Lung (tissue), 12 donors: Measurements from ENCODE around the gene PTK6. TPM values are rescaled to one million over a fixed set of nuclear protein-coding genes. Genes with fewer than 3 reads are reported as not detected.

Experiments used
- ATAC-seq: fragments of 200-7000 bp; cut with Tn5 transposase; one replicate; pipeline ENCODE4 v1.9.1; 2020; ENCODE audit warnings: moderate number of reproducible peaks; ENCODE audit not compliant: insufficient read depth, low FRiP score
- DNase-seq, 3 donors: peaks; one replicate each; pipeline ENCODE4 v3.0.0-alpha.2; 2013 to 2017
- H3K27ac ChIP-seq, 2 donors: one replicate each; pipeline ENCODE4 v1.5.1; 2013; ENCODE audit warnings: mild to moderate bottlenecking in 2 of 2, moderate library complexity in 2 of 2, control low read depth in 1 of 2, inconsistent platforms in 1 of 2, low read depth in 1 of 2, low read length in 1 of 2
- H3K27me3 ChIP-seq, 3 donors: one replicate each; pipeline ENCODE4 v1.5.1; 2013; ENCODE audit warnings: low read length in 2 of 3; ENCODE audit not compliant: control insufficient read depth in 3 of 3, insufficient read depth in 3 of 3
- H3K36me3 ChIP-seq, 4 donors: one replicate each; pipeline ENCODE4 v1.5.1; 2013; ENCODE audit warnings: low read length in 4 of 4, mild to moderate bottlenecking in 1 of 4, moderate library complexity in 1 of 4; ENCODE audit not compliant: control insufficient read depth in 4 of 4, insufficient read depth in 4 of 4
- H3K4me1 ChIP-seq, 5 donors: one replicate each; pipeline ENCODE4 v1.5.1; 2013; ENCODE audit warnings: low read length in 5 of 5, mild to moderate bottlenecking in 2 of 5, moderate library complexity in 1 of 5; ENCODE audit not compliant: control insufficient read depth in 5 of 5, insufficient read depth in 5 of 5
- H3K4me3 ChIP-seq: one replicate; pipeline ENCODE4 v1.5.1; 2013; ENCODE audit warnings: mild to moderate bottlenecking, control low read depth, moderate library complexity
- H3K9ac ChIP-seq, 2 donors: one replicate each; pipeline ENCODE4 v1.5.1; 2013; ENCODE audit warnings: low read length in 2 of 2, control low read depth in 1 of 2; ENCODE audit not compliant: insufficient read depth in 1 of 2
- H3K9me3 ChIP-seq, 4 donors: one replicate each; pipeline ENCODE4 v1.5.1; 2013; ENCODE audit warnings: low read length in 3 of 4, mild to moderate bottlenecking in 1 of 4, moderate library complexity in 1 of 4; ENCODE audit not compliant: control insufficient read depth in 4 of 4, insufficient read depth in 3 of 4
- WGBS, 2 donors: extraction: QIAGEN DNeasy Blood & Tissue Kit; methylation state at CpG; one replicate each; pipeline ENCODE4 v1.1.7; 2013; 5-methylcytosine and 5-hydroxymethylcytosine counted together
- polyA plus RNA-seq, 2 donors: library from polyadenylated mRNA; stranded (reverse); fragments of 200-250 nt; gene quantifications; one replicate each; pipeline ENCODE4 v1.2.1, GENCODE V29; 2013
- total RNA-seq, 2 donors: library from RNA; depleted of rRNA in 1 of 2; stranded (reverse); fragments of >200 nt in 1 of 2; gene quantifications; one replicate each; pipeline ENCODE4 v1.2.1, GENCODE V29; 2014 to 2021
- TF ChIP-seq, protein P1 (sequence below): IDR thresholded peaks from 2 replicates; pipeline ENCODE4 v1.5.1; 2012; ENCODE audit warnings: mild to moderate bottlenecking; ENCODE audit errors: control extremely low read depth, extremely low read depth
- donor health status: control.
- donor health status: control.
- donor health status: Bipolar disorder and iron deficiency.
- donor health status: healthy.
- donor health status: DM: yes; HTN: yes; CAD: no.

The PTK6 gene
- total and polyA plus RNA-seq, 4 donors, result 0.34 to 5.1 (median 3.7) TPM

DNA sequence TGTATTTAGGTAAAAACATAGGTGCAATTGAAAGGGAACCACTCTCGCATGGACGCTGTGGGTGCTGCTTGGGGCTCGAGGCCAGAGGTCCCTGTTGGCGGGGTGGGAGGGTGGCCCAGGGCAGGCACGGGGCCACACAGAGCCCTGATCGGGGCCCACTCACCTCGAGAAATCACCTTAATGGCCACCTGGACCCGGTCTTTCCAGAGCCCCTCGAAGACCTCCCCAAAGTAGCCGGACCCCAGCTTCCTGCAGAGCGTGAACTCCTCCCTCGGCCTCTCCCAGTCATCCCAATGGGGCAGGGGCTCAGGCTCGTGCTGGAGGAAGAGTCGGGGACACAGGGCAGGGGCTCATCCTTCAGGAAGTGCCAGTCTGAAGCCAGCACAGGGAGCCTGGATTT is 3.8 kb downstream of the PTK6 start:
- Histone ChIP-seq H3K4me1 (peaks cover 0 to 11% (median 0%) of the 10 kb centered on the region in 5 donors), H3K36me3 (no peaks in the 10 kb centered on the region), H3K9ac (no peak overlapping the region), H3K27ac (no peak overlapping the region), H3K9me3 (no peaks in the 10 kb centered on the region), H3K27me3 (peaks cover 0 to 10% (median 5%) of the 10 kb centered on the region in 3 donors), H3K4me3 (no peak overlapping the region)
- ATAC-seq (no peak), DNase-seq (no peak)
- 81 to 89% methylated on average over 13 to 14 of the region's 14 CpGs for WGBS, 2 donors
- TF ChIP-seq, protein P1, sequence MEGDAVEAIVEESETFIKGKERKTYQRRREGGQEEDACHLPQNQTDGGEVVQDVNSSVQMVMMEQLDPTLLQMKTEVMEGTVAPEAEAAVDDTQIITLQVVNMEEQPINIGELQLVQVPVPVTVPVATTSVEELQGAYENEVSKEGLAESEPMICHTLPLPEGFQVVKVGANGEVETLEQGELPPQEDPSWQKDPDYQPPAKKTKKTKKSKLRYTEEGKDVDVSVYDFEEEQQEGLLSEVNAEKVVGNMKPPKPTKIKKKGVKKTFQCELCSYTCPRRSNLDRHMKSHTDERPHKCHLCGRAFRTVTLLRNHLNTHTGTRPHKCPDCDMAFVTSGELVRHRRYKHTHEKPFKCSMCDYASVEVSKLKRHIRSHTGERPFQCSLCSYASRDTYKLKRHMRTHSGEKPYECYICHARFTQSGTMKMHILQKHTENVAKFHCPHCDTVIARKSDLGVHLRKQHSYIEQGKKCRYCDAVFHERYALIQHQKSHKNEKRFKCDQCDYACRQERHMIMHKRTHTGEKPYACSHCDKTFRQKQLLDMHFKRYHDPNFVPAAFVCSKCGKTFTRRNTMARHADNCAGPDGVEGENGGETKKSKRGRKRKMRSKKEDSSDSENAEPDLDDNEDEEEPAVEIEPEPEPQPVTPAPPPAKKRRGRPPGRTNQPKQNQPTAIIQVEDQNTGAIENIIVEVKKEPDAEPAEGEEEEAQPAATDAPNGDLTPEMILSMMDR, result no peak

DNA sequence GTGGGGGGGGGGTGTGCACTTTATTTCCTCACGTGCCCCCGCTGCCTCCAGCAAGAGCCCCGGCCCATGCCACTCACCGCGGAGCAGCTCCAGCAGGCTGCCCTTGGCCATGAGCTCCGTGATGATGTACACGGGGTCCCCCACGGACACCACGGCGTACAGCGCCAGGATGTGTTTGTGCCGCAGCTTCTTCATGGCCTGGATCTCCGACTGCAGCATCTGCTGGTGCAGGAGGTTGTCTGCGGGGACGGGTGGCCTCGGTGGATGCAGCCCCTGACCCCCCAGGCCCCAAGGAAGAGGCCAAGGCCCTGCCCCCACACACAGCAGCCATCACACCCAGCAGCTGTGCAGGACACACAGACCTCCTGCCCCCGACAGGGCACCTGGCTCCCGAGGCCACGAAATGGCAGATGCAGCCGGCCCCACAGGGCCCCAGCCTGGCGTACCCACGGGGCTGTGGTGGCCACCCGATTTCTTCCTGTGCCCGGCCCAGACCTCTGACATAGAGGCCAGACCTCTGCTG is 4.7 kb downstream of the PTK6 start:
- Histone ChIP-seq H3K4me1 (peaks cover 0 to 11% (median 0%) of the 10 kb centered on the region in 5 donors), H3K4me3 (no peak overlapping the region), H3K9ac (no peak overlapping the region), H3K27me3 (peaks cover 0 to 10% (median 5%) of the 10 kb centered on the region in 3 donors), H3K27ac (no peak overlapping the region), H3K9me3 (no peaks in the 10 kb centered on the region), H3K36me3 (no peaks in the 10 kb centered on the region)
- DNase-seq (peak in 1 of 3 donors; percentile 6), ATAC-seq (no peak)
- 77 to 82% methylated on average over 24 of the region's 24 CpGs for WGBS, 2 donors
- TF ChIP-seq, protein P1, result no peak

DNA sequence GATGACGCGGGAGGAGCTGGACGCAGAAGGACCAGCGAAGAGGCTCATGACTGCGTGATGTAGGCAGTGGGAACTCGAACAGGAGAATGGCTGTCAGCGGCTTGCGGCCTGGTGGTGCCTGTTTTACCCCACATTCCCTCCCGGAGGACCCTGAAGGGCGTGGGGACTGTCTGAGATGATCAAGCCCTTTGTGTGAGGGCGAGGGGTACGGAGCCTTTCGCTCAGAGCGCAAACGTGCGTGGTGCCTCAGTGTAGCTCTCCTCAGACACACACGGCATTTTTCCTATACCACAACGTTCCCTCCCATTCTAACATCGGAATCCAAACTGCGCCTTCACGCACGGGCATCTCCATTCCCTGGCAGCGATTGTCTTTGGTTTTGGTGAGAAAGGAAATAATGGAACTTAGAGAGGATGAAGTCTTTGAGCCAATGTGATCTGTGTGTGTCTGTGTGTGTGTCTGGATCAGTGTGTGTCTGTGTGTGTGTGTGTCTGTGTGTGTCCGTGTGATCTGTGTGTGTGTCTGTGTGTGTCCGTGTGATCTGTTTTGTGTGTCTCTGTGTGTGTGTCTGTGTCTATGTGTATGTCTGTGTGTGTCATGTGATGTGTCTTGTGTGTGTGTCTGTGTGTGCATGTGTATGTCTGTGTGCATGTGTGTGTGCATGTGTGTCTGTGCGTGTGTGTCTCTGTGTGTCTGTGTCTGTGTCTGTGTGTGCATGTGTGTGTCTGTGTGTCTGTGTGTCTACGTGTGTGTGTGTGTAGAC is 5.3 kb downstream of the PTK6 start:
- TF ChIP-seq, protein P1, result no peak
- WGBS, 2 donors, result 82 to 93% methylated on average over 27 of the region's 27 CpGs
- Histone ChIP-seq H3K27me3 (peaks cover 0 to 10% (median 5%) of the 10 kb centered on the region in 3 donors), H3K9me3 (no peaks in the 10 kb centered on the region), H3K4me1 (peaks cover 0 to 11% (median 0%) of the 10 kb centered on the region in 5 donors), H3K4me3 (no peak overlapping the region), H3K27ac (no peak overlapping the region), H3K9ac (no peak overlapping the region), H3K36me3 (no peaks in the 10 kb centered on the region)
- peak in 1 of 3 donors; percentile 8 for DNase-seq
- no peak for ATAC-seq
